ENCODE results near the gene ATP6V1D.

The ATP6V1D gene

DNA sequence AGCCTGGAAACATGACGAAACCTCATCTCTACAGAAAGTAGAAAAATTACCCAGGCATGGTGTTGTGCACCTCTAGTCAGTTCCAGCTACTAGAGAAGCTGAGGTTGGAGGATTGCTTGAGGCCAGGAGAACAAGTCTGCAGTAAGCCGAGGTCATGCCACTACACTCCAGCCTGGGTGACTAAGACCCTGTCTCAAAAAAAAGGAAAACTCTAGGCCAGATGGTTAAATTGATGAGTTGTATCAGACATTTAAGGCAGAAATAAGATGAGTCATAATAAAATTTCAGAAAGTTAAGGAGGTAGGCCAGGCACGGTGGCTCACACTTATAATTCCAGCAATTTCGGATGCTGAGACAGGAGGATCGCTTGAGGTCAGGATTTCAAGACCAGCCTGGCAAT is 11.2 kb upstream of the ATP6V1D start:
- Histone ChIP-seq H3K4me1 (ENCODE audit: insufficient read depth, insufficient read length) (no peaks in the 10 kb centered on the region), H3K4me3 (ENCODE audit: insufficient read length, low read depth) (no peak overlapping the region), H3K9ac (ENCODE audit: insufficient read length, low read depth) (no peak overlapping the region), H3K9me3 (ENCODE audit: insufficient read depth, low read length) (no peaks in the 10 kb centered on the region), H3K36me3 (ENCODE audit: insufficient read depth, insufficient read length, low read length) (peaks cover 75% of the 10 kb centered on the region), H3K27me3 (ENCODE audit: insufficient read depth, insufficient read length) (no peaks in the 10 kb centered on the region)
- TF ChIP-seq ZNF274 (IDR thresholded peaks at IDR 0.05; ENCODE audit: low read depth, low read length): no peak
- no peak for TF ChIP-seq SUZ12 (IDR thresholded peaks at IDR 0.05; ENCODE audit: extremely low read depth, insufficient read depth, insufficient read length)
- no peak for TF ChIP-seq YY1 (IDR thresholded peaks at IDR 0.05; ENCODE audit: insufficient read depth, insufficient read length)
- DNase-seq (ENCODE audit: low read depth, low spot score): no peak

- TF ChIP-seq SUZ12 (IDR thresholded peaks at IDR 0.05; ENCODE audit: extremely low read depth, insufficient read depth, insufficient read length): no peak
- TF ChIP-seq ZNF274 (IDR thresholded peaks at IDR 0.05; ENCODE audit: low read depth, low read length): no peak
- no peak for TF ChIP-seq YY1 (IDR thresholded peaks at IDR 0.05; ENCODE audit: insufficient read depth, insufficient read length)
- no peaks in the 10 kb centered on the region for H3K27me3 ChIP-seq (ENCODE audit: insufficient read depth, insufficient read length)
- H3K9me3 ChIP-seq (ENCODE audit: insufficient read depth, low read length): no peaks in the 10 kb centered on the region
- H3K4me3 ChIP-seq (ENCODE audit: insufficient read length, low read depth): no peak overlapping the region
- peaks cover 84% of the 10 kb centered on the region for H3K36me3 ChIP-seq (ENCODE audit: insufficient read depth, insufficient read length, low read length)
- no peak for DNase-seq (ENCODE audit: low read depth, low spot score)
- no peaks in the 10 kb centered on the region for H3K4me1 ChIP-seq (ENCODE audit: insufficient read depth, insufficient read length)
- H3K9ac ChIP-seq (ENCODE audit: insufficient read length, low read depth): no peak overlapping the region
These were observed 5.9 kb upstream of the ATP6V1D start for GRCh38 chr14:67365476-67365875.

DNA sequence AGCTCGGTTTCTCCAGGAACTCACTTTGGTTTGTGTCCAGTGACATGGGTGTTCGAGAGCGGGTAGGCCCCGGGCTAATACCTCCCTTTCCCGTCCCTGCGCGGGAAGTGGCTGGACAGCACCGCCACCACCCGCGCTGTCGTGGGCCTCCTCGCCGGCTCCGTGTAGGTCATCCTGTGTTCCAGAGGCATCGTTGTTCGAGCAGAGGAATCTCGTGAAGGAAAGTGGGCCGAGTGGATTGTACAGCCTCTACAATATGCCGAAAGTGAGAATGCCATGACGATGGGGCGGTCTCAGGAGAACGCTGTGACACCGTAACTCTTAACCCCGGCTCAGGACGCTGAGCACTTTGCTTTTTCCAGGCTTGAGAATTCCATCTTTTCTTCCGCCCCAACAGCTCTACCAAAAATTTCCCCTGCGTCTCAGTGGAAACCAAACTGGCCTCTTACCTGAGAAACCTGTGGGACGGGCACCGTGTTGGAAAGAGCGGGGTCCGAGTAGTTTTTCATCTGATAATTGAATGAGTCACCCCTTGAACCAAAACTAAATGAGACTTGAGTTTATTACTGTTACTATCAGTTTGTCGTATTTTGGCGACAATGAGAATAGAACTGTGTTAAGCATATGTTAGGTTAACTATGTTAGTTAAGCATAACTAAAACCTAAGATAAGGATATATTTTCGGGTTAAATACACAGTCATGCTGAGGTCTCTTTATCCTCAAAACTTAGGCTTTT is 1.0 kb upstream of the ATP6V1D start:
- H3K27me3 ChIP-seq (ENCODE audit: insufficient read depth, insufficient read length): no peaks in the 10 kb centered on the region
- peak overlapping the region; percentile 98 for H3K4me3 ChIP-seq (ENCODE audit: insufficient read length, low read depth)
- H3K9ac ChIP-seq (ENCODE audit: insufficient read length, low read depth): peak overlapping the region; percentile 95
- no peaks in the 10 kb centered on the region for H3K9me3 ChIP-seq (ENCODE audit: insufficient read depth, low read length)
- H3K4me1 ChIP-seq (ENCODE audit: insufficient read depth, insufficient read length): no peaks in the 10 kb centered on the region
- DNase-seq (ENCODE audit: low read depth, low spot score): no peak
- no peak for TF ChIP-seq YY1 (IDR thresholded peaks at IDR 0.05; ENCODE audit: insufficient read depth, insufficient read length)
- no peak for TF ChIP-seq SUZ12 (IDR thresholded peaks at IDR 0.05; ENCODE audit: extremely low read depth, insufficient read depth, insufficient read length)
- no peak for TF ChIP-seq ZNF274 (IDR thresholded peaks at IDR 0.05; ENCODE audit: low read depth, low read length)
- peaks cover 45% of the 10 kb centered on the region for H3K36me3 ChIP-seq (ENCODE audit: insufficient read depth, insufficient read length, low read length)

DNA sequence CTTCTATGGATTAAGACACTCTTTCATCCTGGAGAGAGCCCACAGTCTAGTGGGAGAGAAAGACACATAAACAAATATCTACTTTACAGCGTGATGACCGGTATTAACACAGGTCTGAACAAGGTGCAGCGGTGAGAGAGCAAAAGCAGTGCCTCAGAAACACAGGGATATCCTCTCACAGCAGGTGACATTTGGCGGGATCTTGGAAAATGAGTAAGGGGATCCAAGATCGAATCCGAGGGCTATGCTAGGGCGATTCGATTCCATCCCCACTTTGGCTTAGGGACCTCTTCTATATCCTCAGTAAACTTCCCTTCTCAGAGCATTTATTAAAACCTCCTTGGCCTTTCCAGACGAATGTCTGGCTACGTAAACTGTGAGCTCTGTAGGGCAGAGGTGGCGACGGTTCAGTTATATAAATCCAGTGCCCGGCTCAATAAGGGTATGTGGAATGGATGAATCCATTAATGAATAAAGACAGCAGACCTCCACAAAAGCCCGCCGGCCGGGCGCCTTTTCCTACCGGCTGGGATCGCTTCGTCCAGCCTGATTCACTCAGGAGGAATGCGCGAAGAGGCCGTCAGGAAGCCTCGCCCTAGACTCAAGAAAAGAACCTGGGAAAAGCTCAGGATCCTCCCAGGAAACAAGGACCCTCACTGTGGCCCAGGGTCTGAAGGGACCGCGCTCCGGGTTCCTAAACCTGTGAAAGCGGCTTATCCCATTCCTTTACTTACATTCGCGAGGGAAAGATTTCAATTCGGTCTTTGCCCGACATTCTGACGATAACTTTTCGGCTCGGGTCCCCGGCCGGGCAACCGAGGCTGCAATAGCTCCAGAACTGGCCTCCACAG is 455 bp downstream of the ATP6V1D start:
- Histone ChIP-seq H3K36me3 (ENCODE audit: insufficient read depth, insufficient read length, low read length) (peaks cover 30% of the 10 kb centered on the region), H3K9ac (ENCODE audit: insufficient read length, low read depth) (peak overlapping the region; percentile 86), H3K9me3 (ENCODE audit: insufficient read depth, low read length) (no peaks in the 10 kb centered on the region), H3K4me1 (ENCODE audit: insufficient read depth, insufficient read length) (no peaks in the 10 kb centered on the region), H3K4me3 (ENCODE audit: insufficient read length, low read depth) (peak overlapping the region; percentile 98), H3K27me3 (ENCODE audit: insufficient read depth, insufficient read length) (no peaks in the 10 kb centered on the region)
- TF ChIP-seq ZNF274 (IDR thresholded peaks at IDR 0.05; ENCODE audit: low read depth, low read length) (no peak), YY1 (IDR thresholded peaks at IDR 0.05; ENCODE audit: insufficient read depth, insufficient read length) (no peak), SUZ12 (IDR thresholded peaks at IDR 0.05; ENCODE audit: extremely low read depth, insufficient read depth, insufficient read length) (no peak)
- no peak for DNase-seq (ENCODE audit: low read depth, low spot score)

GRCh38 chr14:67357969-67358354 is 1.6 kb downstream of the ATP6V1D start:
- H3K27me3 ChIP-seq (ENCODE audit: insufficient read depth, insufficient read length): no peaks in the 10 kb centered on the region
- no peak for DNase-seq (ENCODE audit: low read depth, low spot score)
- H3K9me3 ChIP-seq (ENCODE audit: insufficient read depth, low read length): no peaks in the 10 kb centered on the region
- H3K36me3 ChIP-seq (ENCODE audit: insufficient read depth, insufficient read length, low read length): peaks cover 29% of the 10 kb centered on the region
- H3K9ac ChIP-seq (ENCODE audit: insufficient read length, low read depth): no peak overlapping the region
- H3K4me3 ChIP-seq (ENCODE audit: insufficient read length, low read depth): no peak overlapping the region
- TF ChIP-seq ZNF274 (IDR thresholded peaks at IDR 0.05; ENCODE audit: low read depth, low read length) (no peak), SUZ12 (IDR thresholded peaks at IDR 0.05; ENCODE audit: extremely low read depth, insufficient read depth, insufficient read length) (no peak)
- H3K4me1 ChIP-seq (ENCODE audit: insufficient read depth, insufficient read length): no peaks in the 10 kb centered on the region

- no peak for TF ChIP-seq SUZ12 (IDR thresholded peaks at IDR 0.05; ENCODE audit: extremely low read depth, insufficient read depth, insufficient read length)
- TF ChIP-seq YY1 (IDR thresholded peaks at IDR 0.05; ENCODE audit: insufficient read depth, insufficient read length): no peak
- DNase-seq (ENCODE audit: low read depth, low spot score): no peak
- no peaks in the 10 kb centered on the region for H3K4me1 ChIP-seq (ENCODE audit: insufficient read depth, insufficient read length)
- H3K4me3 ChIP-seq (ENCODE audit: insufficient read length, low read depth): no peak overlapping the region
- H3K9ac ChIP-seq (ENCODE audit: insufficient read length, low read depth): peak overlapping the region; percentile 46
- H3K9me3 ChIP-seq (ENCODE audit: insufficient read depth, low read length): no peaks in the 10 kb centered on the region
- H3K36me3 ChIP-seq (ENCODE audit: insufficient read depth, insufficient read length, low read length): peaks cover 23% of the 10 kb centered on the region
- no peaks in the 10 kb centered on the region for H3K27me3 ChIP-seq (ENCODE audit: insufficient read depth, insufficient read length)
These were observed 2.2 kb downstream of the ATP6V1D start for GRCh38 chr14:67357186-67357968.

DNA sequence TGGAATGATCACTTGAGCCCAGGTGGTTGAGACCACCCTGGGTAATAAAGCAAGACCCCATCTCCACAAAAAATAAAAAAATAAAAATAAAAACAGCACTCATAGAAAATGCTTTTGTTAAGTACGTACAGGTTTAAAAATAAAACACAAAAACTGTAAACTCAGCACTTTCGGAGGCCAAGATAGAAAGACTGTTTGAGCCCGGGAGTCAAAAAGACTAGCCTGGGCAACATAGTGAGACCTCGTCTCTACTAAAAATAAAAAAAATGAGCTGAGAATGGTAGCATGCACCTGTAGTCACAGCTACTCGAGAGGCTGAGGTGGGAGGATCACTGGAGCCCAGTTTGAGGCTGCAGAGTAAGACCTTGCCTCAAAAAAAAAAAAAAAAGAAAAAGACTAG is 7.5 kb downstream of the ATP6V1D start:
- peaks cover 45% of the 10 kb centered on the region for H3K36me3 ChIP-seq (ENCODE audit: insufficient read depth, insufficient read length, low read length)
- DNase-seq (ENCODE audit: low read depth, low spot score): no peak
- TF ChIP-seq ZNF274 (IDR thresholded peaks at IDR 0.05; ENCODE audit: low read depth, low read length) (no peak), YY1 (IDR thresholded peaks at IDR 0.05; ENCODE audit: insufficient read depth, insufficient read length) (no peak), SUZ12 (IDR thresholded peaks at IDR 0.05; ENCODE audit: extremely low read depth, insufficient read depth, insufficient read length) (no peak)

More for the DNA sequence above, 7.5 kb downstream of the ATP6V1D start:
- H3K27me3 ChIP-seq (ENCODE audit: insufficient read depth, insufficient read length): no peaks in the 10 kb centered on the region
- H3K9me3 ChIP-seq (ENCODE audit: insufficient read depth, low read length): no peaks in the 10 kb centered on the region
- H3K4me3 ChIP-seq (ENCODE audit: insufficient read length, low read depth): no peak overlapping the region
- no peaks in the 10 kb centered on the region for H3K4me1 ChIP-seq (ENCODE audit: insufficient read depth, insufficient read length)
- no peak overlapping the region for H3K9ac ChIP-seq (ENCODE audit: insufficient read length, low read depth)

Data from NT2/D1 (cell line).